NCI-H526 treated with DMSO at 0.1 percent for 48 hours (cell line): ENCODE data around the gene ROGDI.
A peak's percentile ranks its signal among the peaks of the same experiment; 100 is the strongest.

ENCODE experiments used
- DNase-seq: peaks from one replicate; lab custom pipeline; 2025; lab: John Stamatoyannopoulos, UW

The ROGDI gene

DNA sequence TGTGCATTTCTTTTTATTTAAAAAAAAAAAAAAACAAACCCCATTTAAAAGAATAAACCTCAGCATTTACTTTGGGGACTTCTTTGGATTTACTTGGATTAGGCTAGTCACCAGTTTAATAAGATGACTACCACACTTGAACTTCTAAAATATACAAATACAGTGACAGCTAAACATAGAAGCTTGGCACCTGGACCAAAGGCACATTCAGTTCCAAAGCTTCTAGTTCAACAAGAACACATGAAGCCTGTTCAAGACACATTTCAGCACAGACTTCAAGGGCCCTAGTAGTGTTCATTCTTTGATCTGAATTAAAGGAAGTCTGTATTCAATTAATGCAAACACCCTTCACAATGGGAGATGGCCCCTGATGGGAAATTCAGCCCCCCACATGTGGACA lies 11.6 kb upstream of the ROGDI start:
- no peak for DNase-seq

DNA sequence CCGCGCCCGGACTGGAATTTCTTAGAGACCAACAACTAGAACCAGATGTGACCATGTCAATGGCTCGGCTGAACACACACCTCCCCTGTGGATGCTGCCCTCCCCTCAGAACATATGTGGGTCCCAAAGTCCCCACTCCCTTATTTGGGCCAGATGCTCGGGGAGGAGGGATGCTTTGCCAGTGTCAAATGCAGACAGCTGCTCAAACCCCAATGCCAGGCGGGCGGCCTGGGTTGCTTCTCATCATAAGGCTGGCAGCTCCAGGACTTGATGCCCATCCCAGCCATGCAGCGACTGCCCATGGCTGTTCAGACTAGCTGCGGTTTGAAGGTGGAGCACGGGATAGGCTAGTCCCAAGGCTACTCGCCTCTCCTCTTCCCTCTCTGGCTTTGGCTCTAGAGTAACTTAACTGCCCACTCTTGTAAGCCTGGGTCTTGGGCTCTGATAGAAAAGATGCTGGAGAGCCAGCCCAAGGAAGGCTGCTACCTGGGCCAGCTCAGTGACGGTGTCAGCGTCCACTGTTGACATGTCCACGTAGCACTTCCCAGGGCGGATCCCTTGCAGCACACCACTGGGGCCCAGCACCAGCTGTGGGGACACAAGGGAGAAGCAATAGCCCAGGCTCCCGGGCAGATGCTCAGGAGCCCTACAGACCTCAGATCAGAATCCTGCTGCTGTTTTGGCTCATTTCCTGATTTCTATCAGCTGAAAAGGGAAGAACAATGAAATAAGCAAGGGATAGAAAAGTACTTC lies 11.0 kb upstream of the ROGDI start:
- DNase-seq: no peak

DNA sequence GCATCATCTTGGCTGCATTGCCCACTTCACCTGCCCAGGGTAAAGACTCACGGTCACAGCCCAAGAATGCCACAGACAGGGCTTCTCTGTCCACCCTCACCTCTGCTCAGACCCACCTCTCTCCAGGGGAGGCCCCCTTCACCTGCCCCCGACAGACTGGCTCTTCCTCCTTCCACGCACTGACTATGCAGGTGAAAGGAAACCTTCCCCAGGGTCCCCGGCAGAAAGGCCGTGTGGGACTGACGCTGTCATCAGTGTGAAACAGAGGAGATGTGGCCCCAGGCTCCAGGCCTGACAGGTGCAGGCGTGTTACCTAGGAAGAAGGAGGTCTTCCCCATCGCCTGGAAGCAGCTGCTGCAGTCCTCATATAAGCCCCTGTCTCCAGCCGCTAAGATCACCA lies 9.3 kb upstream of the ROGDI start:
- DNase-seq: no peak

DNA sequence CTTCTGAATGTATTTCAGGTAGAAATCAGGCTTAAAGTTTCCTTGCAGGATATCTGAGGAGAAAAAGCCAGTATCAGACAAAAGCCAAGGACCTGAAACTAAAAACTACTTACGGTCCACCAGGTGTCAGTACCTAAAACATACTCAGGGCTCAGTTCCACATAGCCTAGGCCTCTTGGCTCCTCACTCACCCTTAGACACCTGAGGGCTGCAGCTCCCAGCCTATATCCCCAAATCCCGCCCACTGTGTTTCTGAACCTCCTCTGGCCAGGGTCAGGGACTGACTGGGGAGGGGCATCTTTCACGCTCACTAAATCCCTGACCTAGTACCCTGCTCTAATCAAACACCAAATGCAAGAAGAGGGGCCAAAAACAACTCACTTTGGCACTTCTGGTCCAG lies 8.8 kb upstream of the ROGDI start:
- no peak for DNase-seq

DNA sequence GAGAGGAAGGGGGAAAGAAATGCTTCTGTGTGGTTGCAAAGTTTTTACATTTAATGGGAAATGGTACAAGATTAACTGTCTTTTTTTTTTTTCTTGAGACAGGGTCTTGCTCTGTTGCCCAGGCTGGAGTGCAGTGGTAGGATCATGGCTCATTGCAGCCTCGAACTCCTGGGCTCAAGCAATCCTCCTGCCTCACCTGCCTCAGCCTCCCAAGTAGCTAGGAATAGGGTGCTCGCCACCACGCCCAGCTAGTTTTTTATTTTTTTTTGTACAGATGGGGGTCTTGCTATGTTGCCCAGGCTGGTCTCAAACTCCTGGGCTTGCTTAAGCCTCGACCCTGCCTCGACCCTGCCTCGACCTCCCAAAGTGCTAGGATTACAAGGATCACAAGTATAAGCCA lies 3.8 kb upstream of the ROGDI start:
- no peak for DNase-seq

DNA sequence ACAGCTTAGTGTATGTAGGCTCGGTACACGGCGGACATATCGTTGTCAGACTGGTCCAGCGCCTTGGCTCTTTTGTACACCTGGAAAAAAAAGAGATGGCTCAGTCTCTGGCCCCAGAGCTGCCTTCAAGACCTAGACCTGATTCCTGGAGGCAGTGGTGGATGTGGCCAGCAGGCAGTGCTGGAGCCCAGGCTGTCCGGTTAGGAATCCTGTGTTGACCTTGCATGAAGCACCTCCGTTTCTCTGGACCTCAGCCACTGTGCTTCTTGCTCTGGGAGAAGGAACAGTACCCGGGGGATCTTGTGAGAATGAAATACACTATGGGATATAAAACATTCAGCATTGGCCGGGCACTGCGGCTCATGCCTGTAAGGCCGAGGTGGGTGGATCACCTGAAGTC lies 2.8 kb upstream of the ROGDI start:
- DNase-seq: no peak

DNA sequence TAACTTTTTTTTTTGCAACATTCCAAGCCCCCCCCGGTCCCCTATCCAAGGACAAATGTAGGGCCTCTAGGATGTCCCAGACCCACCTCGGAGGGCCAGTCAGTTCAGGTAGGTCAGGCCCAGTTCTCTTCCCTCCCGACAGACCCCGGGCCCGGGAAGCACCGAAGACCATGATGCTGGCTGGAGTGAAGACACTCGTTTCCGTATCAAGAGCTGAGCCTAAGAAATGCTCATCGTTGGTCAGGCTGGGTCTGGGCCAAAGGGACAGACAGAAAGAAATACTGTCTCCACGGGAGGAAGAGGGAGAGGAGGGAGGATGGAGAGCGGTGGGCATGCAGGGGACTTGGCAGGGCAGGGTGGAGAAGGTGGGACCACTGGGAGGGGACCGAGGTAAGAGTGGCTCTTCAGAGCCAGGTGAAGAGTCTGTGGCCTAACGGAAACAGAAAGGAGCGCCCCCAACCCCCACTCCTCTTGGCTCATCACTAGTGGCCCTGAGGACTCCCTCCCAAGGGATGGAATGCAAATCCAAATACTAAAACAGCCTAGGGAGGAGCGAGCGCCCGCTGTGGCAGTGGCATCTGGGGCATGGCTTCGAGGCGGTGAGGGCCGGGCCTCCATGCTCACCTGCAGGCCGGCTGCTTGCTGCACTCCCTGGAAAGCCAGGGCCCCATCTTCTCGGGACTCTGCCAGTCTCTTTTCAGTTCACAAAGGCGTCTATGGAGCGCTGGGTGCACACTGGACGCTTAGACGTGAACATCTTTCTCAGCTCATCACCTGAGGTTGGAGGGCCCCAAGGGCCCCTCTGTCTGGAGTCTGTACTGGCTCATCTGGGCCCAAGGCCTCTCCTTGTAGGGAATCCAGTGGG lies 1.7 kb upstream of the ROGDI start:
- no peak for DNase-seq

DNA sequence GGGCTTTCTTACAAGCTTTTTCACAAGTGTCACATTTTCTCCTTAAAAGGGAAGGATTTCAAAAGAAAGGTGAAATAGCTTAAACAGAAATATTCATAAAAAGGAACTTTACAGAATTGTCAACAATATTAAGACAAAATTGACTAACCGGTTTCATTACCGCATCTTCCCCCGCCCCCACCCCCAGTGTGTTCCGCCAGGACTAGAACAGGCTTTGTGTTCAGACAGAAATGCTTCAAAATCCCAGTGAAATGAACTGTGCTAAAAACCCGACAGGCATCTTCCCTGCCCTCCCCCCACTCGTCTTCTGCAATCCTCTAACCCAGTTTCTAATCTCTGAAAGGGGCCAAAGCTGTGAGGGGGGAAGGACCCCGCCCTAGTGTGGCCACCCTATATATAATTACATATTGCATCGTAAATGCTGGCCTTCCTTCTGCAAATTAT lies 990 bp upstream of the ROGDI start:
- no peak for DNase-seq

DNA sequence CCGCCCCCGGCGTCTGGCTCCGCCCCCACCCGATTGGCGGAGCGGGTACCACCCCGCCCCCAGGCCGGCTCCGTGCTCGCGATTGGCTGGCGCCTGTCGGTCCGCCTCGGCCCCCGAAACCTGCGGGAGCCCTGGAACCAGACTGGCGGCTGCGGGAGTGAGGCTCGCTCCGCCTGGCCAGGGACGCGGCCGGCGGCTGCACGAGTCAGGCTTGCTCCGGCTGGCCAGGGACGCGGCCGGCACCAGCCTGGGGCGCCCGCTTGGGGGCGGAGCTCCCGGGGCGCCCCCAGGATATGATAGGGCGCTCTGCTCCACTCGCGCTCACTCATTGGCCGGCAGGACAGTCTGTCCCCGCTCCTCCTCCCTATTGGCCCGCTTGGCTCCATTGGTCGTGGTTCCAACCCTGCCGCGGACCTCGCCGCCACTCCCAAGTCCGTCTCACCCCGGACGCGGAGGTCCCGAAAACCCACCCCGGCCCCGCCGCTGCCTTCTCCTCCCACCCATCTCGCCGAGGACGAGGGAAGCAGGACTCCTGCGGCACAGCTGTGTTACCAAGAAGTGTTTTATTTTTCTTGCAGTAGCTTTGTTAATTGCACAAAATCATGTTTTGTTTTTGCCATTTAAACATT lies 340 bp upstream of the ROGDI start:
- peak; percentile 82 for DNase-seq

DNA sequence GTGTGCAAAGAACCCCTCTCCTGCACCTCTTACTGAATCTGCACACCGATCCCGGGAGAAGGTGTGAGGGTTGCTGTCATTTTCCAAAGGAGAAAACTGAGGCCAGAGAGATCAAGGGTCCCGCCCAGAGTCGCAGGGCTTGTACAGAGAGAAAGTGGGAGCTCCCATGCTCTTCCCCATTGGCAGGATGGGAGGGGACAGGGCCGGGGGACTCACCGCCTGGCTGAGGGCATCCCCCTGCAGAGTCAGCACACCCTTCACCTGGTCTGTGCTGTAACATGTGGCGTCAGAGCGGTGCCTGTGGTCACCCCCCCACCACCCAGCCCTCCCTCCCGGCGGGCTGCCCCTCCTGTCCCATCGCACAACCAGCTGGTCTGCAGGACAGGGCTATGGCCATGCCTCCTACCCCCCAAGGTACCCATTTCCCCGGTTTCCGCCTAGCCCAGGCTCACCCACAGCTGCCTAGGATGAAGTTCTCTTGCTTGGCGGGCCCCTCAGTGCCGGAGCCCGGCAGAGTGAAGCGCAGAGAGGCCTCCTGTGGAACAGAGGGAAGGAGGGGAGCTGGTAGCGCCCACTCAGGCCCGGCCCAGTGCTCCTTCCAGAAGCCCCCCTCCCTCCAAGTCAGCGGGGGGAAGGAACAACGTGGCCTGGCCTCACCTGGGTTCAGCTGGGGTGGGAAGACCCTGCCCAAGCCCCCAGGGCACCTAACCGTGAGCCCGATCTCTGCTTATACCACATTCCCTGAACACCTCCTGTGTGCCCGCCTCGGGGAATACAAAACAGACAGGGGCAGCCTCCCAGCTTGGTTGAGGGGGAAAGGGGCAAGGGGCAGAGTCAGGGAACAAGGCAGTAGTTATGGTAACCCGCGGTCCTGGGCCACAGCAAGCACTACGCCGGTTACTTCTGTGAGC lies 1.1 kb downstream of the ROGDI start:
- no peak for DNase-seq

DNA sequence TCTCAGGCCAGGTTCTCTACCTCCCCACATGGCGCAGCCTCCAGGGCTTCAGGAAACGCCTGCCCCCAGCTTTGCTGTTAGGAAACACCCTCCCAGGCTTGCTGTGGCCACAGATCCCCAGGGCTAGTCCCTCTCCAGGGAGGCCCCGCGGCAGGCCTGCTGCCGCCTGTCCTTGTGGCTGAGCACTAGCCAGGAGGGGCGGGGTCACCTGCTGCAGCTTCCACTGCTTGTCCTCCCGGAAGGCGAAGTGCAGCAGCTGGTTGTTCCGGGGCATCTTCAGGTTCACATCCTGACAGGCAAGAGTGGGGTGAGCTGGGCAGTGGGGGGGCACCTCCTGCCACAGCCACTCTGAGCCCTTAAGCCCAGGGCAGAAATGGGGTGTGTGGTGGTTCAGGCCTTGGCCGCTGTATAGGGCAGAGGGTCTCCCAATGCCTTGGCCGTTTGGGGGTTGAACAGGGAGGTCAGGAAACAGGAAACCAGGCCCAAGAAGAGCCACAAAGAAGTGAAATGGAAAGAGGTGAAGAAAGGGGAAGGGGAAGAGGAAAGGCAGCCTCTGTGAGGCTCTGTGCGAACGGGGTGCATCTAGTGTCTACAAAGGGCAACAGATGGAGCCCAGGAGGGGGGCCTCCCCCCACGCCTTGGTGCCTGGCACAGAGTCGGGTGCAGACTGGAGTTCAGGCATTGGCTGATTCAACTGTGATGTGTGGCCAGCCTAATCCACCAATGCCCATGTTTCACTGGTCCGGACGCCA lies 2.0 kb downstream of the ROGDI start:
- DNase-seq: no peak

DNA sequence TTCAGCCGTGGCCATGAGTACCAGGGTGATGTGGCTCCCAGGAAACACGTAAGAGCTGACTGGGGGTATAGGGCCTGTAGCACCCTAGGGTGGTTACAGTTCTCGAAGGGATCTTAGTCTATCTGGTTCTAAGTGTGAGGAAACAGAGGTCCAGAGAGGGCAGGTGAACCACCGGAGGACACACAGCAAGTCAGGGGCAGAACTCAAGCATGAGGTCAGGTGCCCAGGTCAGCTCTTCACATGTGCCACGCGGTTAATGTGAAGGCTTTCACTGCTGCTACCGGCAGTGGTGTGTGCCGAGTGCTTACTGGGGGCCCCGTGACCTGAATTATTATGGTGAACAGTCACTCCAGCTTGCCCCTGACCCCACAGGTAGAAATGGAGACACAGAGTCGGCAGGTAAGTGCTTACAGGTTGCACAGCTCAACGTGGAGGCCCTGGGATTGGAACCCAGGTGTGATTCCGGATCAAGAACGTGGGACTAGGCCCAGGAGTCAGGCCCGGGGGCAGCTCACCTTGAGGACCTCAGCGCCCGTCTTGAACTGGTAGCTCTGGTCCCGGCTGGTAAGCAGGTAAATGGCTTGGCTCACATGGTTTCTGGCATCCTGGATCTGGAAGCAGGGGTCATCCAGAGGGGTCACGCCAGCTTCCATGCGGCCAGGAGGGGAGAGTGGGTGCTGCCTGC lies 3.1 kb downstream of the ROGDI start:
- no peak for DNase-seq

DNA sequence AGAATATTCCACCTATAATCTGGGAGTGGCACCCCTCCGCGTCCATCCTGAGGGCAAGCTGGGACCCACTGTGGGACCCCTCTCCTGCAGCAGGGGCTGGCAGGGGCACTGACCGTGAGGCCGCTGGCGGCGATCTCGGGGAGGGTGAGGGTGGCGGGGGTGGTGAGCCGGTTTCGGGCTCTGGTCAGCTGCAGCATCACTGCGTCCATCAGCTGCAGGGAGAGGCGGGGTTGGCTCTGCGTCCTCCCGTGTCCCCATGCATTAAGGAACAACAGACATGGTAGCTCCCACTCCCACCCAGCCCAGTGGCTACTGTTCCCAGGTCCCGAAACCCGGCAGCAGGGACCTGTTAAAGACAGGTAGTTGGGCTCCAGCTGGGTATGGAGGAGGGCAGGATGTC lies 4.0 kb downstream of the ROGDI start:
- DNase-seq: no peak

DNA sequence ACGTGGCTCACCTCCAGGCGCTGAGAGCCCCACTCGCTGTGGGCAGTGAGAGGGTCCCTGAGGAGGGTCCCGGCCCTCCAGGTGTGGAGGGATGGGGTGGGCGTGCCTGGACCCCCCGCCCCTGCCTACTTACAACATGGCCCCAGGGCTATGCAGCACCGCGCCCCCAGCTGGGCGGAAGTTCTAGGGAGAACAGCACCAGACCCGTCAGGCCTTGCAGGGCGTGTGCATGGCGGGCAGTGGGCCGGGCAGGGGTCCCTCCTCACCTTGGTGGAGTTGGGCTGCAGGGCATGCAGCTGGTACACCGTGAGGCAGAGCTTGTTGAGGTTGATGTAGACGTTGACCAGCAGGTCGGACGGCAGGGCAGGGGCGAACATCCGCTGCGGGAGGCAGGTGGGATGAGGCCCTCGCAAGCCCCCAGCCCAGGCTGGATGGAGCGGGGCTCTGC lies 4.6 kb downstream of the ROGDI start:
- no peak for DNase-seq

DNA sequence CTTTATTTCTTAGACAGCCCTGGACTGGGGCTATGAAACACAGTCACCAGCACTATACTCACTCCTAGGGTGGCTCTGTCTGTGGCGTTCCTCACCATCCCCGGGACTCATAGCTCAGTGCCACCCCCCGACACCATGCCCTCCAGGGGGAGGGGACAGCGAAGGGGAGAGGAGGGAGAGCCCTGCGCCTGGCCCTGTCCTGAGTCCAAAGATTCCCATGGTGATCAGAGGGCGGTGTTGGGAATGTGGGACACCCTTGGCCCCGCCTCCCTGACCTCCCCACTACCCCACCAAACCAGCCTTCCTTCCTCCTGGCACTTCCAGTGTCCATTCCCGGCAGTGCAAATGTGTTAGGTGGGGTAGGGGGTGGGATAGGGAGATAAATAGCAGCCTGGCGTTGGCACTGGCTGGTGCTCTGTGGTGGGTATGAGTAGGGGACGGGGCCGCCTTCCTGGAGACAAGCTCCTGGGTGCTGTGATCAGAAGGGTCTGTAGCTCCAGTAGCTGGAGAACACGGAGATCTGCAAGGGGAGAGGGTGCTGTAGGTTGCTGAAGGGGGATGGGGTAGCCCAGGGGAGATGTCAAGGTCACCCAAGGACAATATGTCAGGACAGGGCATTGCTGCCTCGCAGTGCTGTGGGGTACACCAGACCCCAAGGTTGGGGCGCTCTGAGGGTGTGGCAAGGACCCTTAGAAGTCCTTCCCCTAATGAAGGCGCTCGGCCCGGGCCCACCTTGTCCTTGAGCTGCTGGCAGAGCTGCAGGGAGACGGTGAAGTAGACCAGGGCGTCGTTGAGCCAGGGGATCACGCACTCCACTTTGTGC lies 5.2 kb downstream of the ROGDI start:
- no peak for DNase-seq

DNA sequence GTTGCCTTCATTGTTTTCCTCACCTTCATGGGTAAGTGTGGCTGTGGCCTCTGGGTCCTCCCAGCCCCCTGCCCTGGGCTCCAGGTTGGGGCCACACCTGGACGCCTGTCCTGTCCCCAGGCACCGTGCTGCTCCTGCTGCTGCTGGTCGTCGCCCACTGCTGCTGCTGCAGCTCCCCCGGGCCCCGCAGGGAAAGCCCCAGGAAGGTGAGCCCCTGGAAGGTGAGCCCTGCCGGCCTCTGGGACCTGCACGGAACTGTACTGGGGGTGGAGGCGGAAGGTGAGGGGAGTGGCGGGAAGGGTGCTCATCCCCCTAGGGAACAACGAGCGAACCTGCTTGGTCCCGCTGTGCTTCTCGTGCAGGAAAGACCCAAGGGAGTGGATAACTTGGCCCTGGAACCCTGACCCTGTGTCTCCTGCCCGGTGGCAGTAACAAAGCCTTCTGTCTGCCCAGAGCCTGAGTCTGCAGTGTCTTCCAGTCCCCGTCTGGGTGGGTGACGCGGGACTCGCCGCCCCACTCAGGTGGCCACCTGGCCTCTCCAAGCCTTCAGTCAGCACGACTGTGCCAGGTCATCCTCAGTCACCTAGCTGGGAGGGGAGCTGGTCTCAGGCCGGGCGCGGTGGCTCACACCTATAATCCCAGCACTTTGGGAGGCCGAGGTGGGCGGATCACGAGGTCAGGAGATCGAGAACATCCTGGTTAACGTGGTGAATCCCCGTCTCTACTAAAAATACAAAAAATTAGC lies 6.4 kb downstream of the ROGDI start:
- DNase-seq: no peak

DNA sequence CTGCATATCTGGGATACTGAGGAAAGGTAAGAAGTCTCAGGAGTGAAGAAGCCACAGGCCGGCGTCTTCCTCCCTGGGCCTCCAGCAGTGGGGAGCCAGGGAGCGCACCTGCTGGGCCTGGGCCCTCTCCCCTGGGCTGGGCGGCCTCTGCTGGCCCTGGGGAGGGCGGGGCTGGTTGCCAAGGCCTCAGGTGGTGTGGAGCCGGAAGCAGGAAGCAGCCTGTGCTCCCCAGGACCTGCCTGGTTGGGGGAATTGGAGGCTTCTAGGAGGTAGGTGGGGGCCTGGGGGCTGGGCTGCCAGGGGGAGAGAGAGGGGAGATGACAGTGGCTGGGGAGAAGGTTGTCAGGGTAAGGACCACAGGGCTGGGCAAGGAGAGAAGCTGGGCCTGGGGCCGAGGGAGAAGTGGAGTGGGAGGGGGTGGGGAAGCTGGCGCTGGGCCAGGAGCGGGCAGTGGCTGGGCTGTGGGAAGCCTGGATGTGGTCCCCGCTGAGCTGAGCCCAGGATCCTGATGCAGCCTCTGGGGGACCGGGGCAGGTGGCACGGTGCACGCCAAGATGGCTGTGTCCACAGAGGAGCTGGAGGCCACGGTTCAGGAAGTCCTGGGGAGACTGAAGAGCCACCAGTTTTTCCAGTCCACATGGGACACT lies 7.1 kb downstream of the ROGDI start, which contains the start of gene SMIM22:
Gene SMIM22 (plus strand): TSS at position 189 of the 647 bp plus-strand sequence. CDS start 366 bp downstream, at position 555.
- DNase-seq: no peak

DNA sequence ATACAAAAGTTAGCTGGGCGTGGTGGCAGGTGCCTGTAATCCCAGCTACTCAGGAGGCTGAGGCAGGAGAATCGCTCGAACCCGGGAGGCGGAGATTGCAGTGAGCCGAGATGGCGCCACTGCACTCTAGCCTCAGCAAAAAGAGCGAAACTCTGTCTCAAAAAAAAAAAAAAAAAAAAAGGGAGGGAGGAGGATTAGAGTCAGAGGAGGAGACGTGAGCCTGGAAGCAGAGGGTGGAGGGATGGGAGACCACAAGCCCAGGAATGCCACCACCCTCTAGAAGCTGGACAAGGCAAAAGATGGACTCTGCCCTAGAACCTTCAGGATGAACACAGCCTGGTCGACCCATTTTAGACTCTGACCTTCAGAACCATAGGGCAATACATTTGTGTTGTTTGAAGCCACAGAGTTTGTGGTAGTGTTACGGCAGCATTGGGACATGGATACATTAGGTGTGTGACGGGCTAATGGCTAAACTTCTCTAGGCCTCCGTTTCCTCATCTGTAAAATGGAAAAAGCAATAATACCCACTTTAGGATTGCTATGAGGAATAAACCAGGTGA lies 9.4 kb downstream of the ROGDI start:
- DNase-seq: no peak
